Stimulated activated CD8-positive, alpha-beta memory T cell treated with anti-CD3 and anti-CD28 coated beads, Interleukin-2, amount 100 ng/mL, for 48 hours (primary cell): ENCODE measurements around the gene SPESP1.

ENCODE experiments used
- DNase-seq, 2 donors: peaks; one replicate each; pipeline ENCODE4 v3.0.0-alpha.2; 2020; ENCODE audit warnings: low read depth in 2 of 2

The SPESP1 gene

DNA sequence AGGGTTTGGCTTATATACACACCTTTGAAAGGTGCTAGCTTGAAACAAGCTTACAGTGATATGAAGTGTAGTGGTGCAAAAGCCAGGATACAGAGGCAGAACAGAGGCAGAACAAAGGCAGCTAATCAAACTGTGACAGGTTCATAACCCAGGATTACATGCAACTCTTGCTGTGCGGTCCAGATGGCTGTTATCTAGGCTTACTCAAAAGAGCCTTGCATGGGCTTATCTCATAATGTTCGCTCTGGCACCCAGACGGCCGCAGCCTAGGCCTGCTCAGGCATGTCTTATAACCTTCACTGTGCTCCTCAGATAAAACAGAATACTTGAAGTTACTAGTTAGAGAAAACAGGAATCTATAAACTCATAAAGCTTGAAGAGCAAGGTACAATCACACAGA is 61.4 kb downstream of the SPESP1 start:
- DNase-seq = no peak

DNA sequence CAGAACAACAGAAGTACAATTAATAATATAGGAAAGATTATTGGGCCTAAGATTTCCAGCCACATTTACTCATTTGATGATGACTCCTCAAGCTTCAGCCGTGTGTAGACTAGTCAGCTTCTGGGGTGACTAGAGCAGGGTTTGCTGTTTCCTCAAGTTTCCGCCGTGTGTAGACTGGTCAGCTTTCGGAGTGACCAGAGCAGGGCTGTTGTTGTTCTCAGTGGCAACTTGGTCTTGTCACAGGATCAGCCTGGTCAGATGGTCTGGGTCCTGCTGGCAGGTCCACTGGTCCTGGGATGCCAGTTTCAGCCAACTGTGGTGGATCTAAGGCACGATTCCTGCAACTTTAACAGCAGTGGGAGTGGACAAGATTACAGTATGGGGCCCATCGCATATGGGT is 62.4 kb downstream of the SPESP1 start:
- no peak for DNase-seq

DNA sequence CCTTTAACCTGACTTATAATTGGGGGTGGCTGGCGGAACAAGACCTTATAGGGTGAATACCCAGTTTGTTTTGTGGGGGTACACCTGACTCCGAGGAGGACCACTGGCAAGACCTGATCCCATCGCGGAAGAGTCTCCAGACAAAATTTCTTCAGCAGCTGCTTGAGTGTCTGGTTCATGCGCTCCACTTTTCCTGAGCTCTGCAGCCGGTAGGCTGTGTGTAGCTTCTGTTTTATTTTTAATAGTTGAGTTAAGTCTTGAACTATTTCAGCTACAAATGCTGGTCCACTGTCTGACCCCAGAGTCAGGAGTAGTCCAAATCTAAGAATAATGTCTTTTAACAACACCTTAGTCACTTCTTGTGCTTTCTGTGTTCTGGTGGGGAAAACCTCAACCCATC is 63.0 kb downstream of the SPESP1 start:
- DNase-seq = no peak

DNA sequence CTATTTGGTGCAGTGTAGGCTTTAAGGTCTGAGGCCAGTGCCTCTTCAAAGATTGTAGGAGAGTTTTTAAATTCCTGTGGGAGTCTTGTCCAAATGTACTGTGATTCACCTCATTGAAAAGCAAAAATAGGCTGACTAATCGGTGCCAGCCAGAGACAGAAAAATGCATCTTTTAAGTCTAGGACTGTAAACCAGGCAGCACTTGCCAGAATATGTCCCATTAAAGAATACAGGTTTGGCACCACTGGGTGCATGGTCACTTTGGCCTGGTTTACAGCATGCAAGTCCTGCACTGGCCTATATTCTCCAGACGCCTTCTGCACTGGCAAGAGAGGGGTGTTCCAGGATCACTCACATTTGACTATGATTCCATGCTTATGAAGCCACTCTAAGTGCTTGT is 63.8 kb downstream of the SPESP1 start:
- DNase-seq = no peak

DNA sequence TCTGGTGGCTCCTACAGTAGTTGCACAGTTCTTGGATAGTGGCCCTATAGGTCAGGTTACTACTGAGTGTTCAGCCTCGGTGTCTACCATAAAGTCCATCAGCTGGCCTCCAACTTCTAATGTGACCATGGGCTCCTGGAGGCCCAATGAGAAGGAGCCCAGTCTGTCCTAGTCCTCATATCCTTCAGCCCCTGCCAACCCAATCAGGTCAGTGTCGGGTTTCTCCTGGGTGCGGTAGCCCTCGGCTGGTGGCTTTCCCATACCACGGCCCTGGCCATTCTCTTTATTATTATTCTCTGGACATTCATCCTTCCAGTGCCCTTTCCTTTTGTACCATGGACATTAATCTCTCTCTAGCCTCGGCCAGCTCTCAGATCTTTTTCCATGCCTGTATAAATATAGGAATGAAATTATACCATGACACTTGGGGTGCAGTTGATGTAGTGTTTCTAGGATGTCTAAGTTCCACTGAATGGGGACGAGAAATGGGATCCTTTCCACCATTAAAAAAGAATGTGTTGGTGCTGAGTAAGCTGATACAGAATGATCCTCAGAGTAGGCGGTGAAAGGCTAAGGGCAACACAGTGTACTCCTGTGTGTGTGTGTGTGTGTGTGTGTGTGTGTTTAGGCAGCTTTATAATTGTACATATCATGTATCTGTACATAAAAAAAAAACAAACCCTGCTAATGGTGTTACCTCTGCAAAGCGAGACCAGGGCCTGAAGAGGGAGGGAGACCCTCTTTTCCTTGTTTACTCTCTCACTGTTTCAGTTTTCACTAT is 64.8 kb downstream of the SPESP1 start:
- DNase-seq = no peak
